Testis (tissue), 2 donors: ENCODE data around the gene ACOT12.

Experiments used
- POLR2A ChIP-seq: fragments of 450-650 bp; IDR thresholded peaks from one replicate; pipeline ENCODE4 v1.6.1; 2017; ENCODE audit warnings: antibody characterized with exemption, mild to moderate bottlenecking, moderate library complexity
- TF ChIP-seq, protein P1 (sequence below), 3 experiments: fragments of 450-650 bp in 2 of 3; fragments of 200-600 bp in 1 of 3; sonication (generic) in 1 of 3; IDR thresholded peaks; one replicate each; pipeline ENCODE4 v1.5.1; 2016 to 2019; ENCODE audit warnings: antibody characterized with exemption in 3 of 3, mild to moderate bottlenecking in 2 of 3, moderate library complexity in 1 of 3

- TF ChIP-seq, protein P1, sequence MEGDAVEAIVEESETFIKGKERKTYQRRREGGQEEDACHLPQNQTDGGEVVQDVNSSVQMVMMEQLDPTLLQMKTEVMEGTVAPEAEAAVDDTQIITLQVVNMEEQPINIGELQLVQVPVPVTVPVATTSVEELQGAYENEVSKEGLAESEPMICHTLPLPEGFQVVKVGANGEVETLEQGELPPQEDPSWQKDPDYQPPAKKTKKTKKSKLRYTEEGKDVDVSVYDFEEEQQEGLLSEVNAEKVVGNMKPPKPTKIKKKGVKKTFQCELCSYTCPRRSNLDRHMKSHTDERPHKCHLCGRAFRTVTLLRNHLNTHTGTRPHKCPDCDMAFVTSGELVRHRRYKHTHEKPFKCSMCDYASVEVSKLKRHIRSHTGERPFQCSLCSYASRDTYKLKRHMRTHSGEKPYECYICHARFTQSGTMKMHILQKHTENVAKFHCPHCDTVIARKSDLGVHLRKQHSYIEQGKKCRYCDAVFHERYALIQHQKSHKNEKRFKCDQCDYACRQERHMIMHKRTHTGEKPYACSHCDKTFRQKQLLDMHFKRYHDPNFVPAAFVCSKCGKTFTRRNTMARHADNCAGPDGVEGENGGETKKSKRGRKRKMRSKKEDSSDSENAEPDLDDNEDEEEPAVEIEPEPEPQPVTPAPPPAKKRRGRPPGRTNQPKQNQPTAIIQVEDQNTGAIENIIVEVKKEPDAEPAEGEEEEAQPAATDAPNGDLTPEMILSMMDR (IDR thresholded peaks at IDR 0.05) = no peak
- no peak for TF ChIP-seq POLR2A
These were observed 80.7 kb downstream of the ACOT12 start for GRCh38 chr5:81313278-81313677.
